Loucy (cell line): ENCODE data around the gene PCDHGB3.
"Not testable (repeated sequence)": the region's sequence is repeated elsewhere in the genome, so short reads cannot be mapped to it uniquely, and the experiment has no call there.

Experiments
- H2AFZ ChIP-seq: fragments of 200-600 bp; sonication (generic); 2 replicates; pipeline ENCODE4 v1.6.0; 2016; ENCODE audit warnings: antibody characterized with exemption, mild to moderate bottlenecking, low read length, moderate library complexity
- H3F3A ChIP-seq: fragments of 200-600 bp; 2 replicates; pipeline ENCODE4 v1.6.0; 2016; ENCODE audit warnings: antibody characterized with exemption, low read depth, mild to moderate bottlenecking
- H3K27me3 ChIP-seq: fragments of 200-600 bp; sonication (generic); 2 replicates; pipeline ENCODE4 v1.6.1; 2014; ENCODE audit warnings: low read length, mild to moderate bottlenecking; ENCODE audit not compliant: insufficient read depth, poor library complexity, severe bottlenecking
- H3K36me3 ChIP-seq: fragments of 200-600 bp; sonication (generic); 2 replicates; pipeline ENCODE4 v1.6.1; 2016; ENCODE audit warnings: low read length; ENCODE audit not compliant: insufficient read depth
- H3K4me1 ChIP-seq: fragments of 200-600 bp; sonication (generic); 2 replicates; pipeline ENCODE4 v1.5.1; 2014; ENCODE audit warnings: low read length, mild to moderate bottlenecking; ENCODE audit not compliant: insufficient read depth, poor library complexity, severe bottlenecking
- H3K4me2 ChIP-seq: fragments of 200-600 bp; sonication (generic); 2 replicates; pipeline ENCODE4 v1.6.0; 2014; ENCODE audit warnings: antibody characterized with exemption, low read length, low read depth, mild to moderate bottlenecking; ENCODE audit not compliant: poor library complexity, severe bottlenecking
- H3K4me3 ChIP-seq: fragments of 200-600 bp; sonication (generic); 2 replicates; pipeline ENCODE4 v1.5.1; 2014; ENCODE audit warnings: low read length, mild to moderate bottlenecking, mixed read lengths; ENCODE audit not compliant: poor library complexity, severe bottlenecking
- H3K79me2 ChIP-seq: fragments of 200-600 bp; sonication (generic); 2 replicates; pipeline ENCODE4 v1.6.1; 2014; ENCODE audit warnings: low read length; ENCODE audit not compliant: insufficient read depth
- H3K9ac ChIP-seq: fragments of 200-600 bp; sonication (generic); 2 replicates; pipeline ENCODE4 v1.6.0; 2014; ENCODE audit warnings: mild to moderate bottlenecking, low read depth, low read length, moderate library complexity; ENCODE audit not compliant: poor library complexity, severe bottlenecking
- H3K9me2 ChIP-seq: fragments of 200-600 bp; sonication (generic); replicated peaks from 2 replicates; pipeline ENCODE4 v1.6.1; 2016; ENCODE audit warnings: low read depth, low read length, mixed read lengths
- H3K9me3 ChIP-seq: fragments of 200-600 bp; sonication (generic); 2 replicates; pipeline ENCODE4 v1.6.1; 2014; ENCODE audit warnings: mild to moderate bottlenecking, antibody characterized with exemption, low read length, low read depth; ENCODE audit not compliant: insufficient read depth
- H4K20me1 ChIP-seq: fragments of 200-600 bp; sonication (generic); 2 replicates; pipeline ENCODE4 v1.6.0; 2014; ENCODE audit warnings: antibody characterized with exemption, low read length, mild to moderate bottlenecking; ENCODE audit not compliant: insufficient read depth, poor library complexity, severe bottlenecking
- EZH2phosphoT487 ChIP-seq: fragments of 200-600 bp; IDR thresholded peaks from 2 replicates; pipeline ENCODE4 v1.6.1; 2018; ENCODE audit warnings: antibody characterized with exemption, mild to moderate bottlenecking, moderate library complexity, borderline replicate concordance
- TF ChIP-seq, protein P1 (sequence below): fragments of 200-600 bp; sonication (generic); conservative IDR thresholded peaks from 2 replicates; pipeline ENCODE4 v1.5.1; 2014; ENCODE audit warnings: mild to moderate bottlenecking, antibody characterized with exemption, low read length

PCDHGB3 gene

DNA sequence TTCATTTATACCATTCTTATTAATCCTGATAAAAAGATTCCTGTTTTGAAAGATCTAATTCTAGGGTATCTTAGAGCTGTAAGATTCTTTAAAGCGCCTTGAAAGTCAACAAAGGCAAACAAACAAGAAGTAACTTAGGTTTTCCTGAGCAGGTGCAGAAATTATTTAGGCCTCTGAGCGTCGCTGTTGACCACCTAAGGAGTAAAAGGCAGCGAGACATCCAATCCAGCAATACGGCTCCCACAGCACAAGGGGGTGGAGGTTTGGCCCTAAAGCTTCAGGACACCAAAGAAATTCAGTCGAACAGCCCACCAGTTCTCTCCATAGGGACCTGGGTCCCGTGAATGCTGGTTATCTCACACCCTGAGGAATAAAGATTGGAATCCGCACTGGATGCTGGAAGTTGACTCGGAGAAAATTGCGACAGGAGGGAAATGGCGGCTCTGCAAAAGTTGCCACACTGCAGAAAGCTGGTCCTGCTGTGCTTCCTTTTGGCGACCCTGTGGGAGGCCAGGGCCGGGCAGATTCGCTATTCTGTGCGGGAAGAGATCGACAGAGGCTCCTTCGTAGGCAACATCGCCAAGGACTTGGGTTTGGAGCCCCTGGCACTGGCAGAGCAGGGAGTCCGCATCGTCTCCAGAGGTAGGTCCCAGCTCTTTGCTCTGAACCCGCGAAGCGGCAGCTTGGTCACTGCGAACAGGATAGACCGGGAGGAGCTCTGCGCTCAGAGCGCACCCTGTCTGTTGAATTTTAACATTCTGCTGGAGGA, 31.3 kb upstream of the PCDHGB3 start, which contains the start of gene PCDHGA2:
Gene PCDHGA2 (plus strand): TSS at position 223 of the 769 bp plus-strand sequence.
- TF ChIP-seq, protein P1, sequence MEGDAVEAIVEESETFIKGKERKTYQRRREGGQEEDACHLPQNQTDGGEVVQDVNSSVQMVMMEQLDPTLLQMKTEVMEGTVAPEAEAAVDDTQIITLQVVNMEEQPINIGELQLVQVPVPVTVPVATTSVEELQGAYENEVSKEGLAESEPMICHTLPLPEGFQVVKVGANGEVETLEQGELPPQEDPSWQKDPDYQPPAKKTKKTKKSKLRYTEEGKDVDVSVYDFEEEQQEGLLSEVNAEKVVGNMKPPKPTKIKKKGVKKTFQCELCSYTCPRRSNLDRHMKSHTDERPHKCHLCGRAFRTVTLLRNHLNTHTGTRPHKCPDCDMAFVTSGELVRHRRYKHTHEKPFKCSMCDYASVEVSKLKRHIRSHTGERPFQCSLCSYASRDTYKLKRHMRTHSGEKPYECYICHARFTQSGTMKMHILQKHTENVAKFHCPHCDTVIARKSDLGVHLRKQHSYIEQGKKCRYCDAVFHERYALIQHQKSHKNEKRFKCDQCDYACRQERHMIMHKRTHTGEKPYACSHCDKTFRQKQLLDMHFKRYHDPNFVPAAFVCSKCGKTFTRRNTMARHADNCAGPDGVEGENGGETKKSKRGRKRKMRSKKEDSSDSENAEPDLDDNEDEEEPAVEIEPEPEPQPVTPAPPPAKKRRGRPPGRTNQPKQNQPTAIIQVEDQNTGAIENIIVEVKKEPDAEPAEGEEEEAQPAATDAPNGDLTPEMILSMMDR, result no peak
- no peak for TF ChIP-seq EZH2phosphoT487
- Histone ChIP-seq H3K9me3 (no peaks in the 10 kb centered on the region), H3F3A (no peaks in the 10 kb centered on the region), H3K79me2 (no peaks in the 10 kb centered on the region), H3K4me1 (no peaks in the 10 kb centered on the region), H3K9ac (no peak within 1 kb of the TSS), H3K4me3 (no peak within 1 kb of the TSS), H3K9me2 (no peaks in the 10 kb centered on the region), H3K27me3 (no peaks in the 10 kb centered on the region), H3K36me3 (no peaks in the 10 kb centered on the region), H3K4me2 (no peak within 1 kb of the TSS), H2AFZ (no peak within 1 kb of the TSS), H4K20me1 (no peaks in the 10 kb centered on the region)

DNA sequence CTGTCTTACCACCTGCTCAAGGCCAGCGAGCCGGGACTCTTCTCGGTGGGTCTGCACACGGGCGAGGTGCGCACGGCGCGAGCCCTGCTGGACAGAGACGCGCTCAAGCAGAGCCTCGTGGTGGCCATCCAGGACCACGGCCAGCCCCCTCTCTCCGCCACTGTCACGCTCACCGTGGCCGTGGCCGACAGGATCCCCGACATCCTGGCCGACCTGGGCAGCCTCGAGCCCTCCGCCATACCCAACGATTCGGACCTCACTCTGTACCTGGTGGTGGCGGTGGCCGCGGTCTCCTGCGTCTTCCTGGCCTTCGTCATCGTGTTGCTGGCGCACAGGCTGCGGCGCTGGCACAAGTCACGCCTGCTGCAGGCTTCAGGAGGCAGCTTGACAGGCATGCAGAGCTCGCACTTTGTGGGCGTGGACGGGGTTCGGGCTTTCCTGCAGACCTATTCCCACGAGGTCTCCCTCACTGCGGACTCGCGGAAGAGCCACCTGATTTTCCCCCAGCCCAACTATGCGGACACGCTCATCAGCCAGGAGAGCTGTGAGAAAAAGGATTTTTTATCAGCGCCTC, 29.2 kb upstream of the PCDHGB3 start:
- not testable (repeated sequence) for H3K4me1 ChIP-seq, H3F3A ChIP-seq, H4K20me1 ChIP-seq, H2AFZ ChIP-seq, H3K27me3 ChIP-seq, H3K4me3 ChIP-seq, H3K9me2 ChIP-seq, H3K9me3 ChIP-seq, H3K36me3 ChIP-seq, H3K9ac ChIP-seq, H3K79me2 ChIP-seq, H3K4me2 ChIP-seq

DNA sequence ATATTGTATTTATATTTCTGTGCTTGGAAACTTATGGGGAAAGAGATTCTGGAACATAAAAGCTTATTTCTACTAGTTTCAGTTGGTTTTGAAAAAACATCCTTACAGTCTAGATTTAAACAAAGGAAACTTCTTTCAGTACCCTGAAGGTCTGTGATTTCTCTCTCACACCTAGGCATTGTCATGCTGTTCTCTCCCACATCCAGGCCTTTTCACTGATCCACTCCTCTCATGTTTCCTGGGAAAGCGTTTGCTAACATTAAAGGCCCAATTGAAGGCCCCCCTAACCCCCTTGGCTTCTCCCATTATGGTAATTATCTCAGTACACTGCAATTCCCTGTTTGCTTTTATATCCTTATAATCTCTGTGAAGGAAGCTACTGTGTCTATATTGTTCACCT, 27.3 kb upstream of the PCDHGB3 start:
- Histone ChIP-seq H4K20me1 (no peaks in the 10 kb centered on the region), H3K4me3 (no peak overlapping the region), H3K9ac (no peak overlapping the region), H3K9me3 (no peaks in the 10 kb centered on the region), H3K36me3 (no peaks in the 10 kb centered on the region), H3K79me2 (no peaks in the 10 kb centered on the region), H2AFZ (no peak overlapping the region), H3F3A (no peaks in the 10 kb centered on the region), H3K27me3 (no peaks in the 10 kb centered on the region), H3K4me2 (no peak overlapping the region), H3K4me1 (no peaks in the 10 kb centered on the region), H3K9me2 (no peaks in the 10 kb centered on the region)
- no peak for TF ChIP-seq EZH2phosphoT487
- TF ChIP-seq, protein P1, result no peak
